ENCODE measurements around the gene HCLS1. TPM values are rescaled to one million over a fixed set of nuclear protein-coding genes. Genes with fewer than 3 reads are reported as not detected.
A peak's percentile ranks its signal among the peaks of the same experiment; 100 is the strongest.

The HCLS1 gene
- total and polyA plus RNA-seq, 2 of the 8 experiments (the other 6 are each of a cell fraction or from before 2014, with no cell fraction given): 0.53 to 1.3 TPM

GRCh38 chr3:121595765-121596406 lies 64.8 kb downstream of the HCLS1 start:
- FAIRE-seq (no peak), DNase-seq (ENCODE audit: low read depth in 1 of 2, low spot score in 2 of 2) (no peak)
- no peak overlapping the region for H4K5ac ChIP-seq (ENCODE audit: insufficient read length, low read depth, low read length)
- peak overlapping the region; percentile 12 for H4K91ac ChIP-seq (replicated peaks; ENCODE audit: insufficient read length, low read length)
- H3K27ac ChIP-seq (ENCODE audit: low read depth, low read length): no peak overlapping the region
- no peak overlapping the region for H3K4ac ChIP-seq (replicated peaks; ENCODE audit: insufficient read length, low read depth, low read length)
- H2BK120ac ChIP-seq (replicated peaks; ENCODE audit: low read depth, low read length): no peak overlapping the region
- H2BK20ac ChIP-seq (ENCODE audit: low read length): peak overlapping the region; percentile 99; the same call in 1 of the 2 replicates
- H3K79me1 ChIP-seq (ENCODE audit: low read depth, low read length): no peaks in the 10 kb centered on the region
- H2BK12ac ChIP-seq (ENCODE audit: low read depth, low read length): peak overlapping the region; percentile 94; the same call in 1 of the 2 replicates
- H3K23ac ChIP-seq (ENCODE audit: insufficient read length): no peak overlapping the region
- H2AFZ ChIP-seq (ENCODE audit: low read length): no peak overlapping the region
- H3K9ac ChIP-seq (replicated peaks in 1 of 4; ENCODE audit: extremely low read depth in 1 of 4, low read depth in 3 of 4, low read length in 3 of 4): no peak overlapping the region
- H3K36me3 ChIP-seq (ENCODE audit: control insufficient read depth in 2 of 4, insufficient read depth in 4 of 4, low read length in 3 of 4): no peaks in the 10 kb centered on the region
- 92% methylated on average over 4 of the region's 4 CpGs; no CpG with 5 or more reads in 1 of the 2 experiments for WGBS, 2 experiments (ENCODE audit: extremely low coverage in 1 of 2, insufficient coverage in 1 of 2, insufficient read length in 1 of 2, insufficient replicate concordance in 2 of 2, low coverage in 1 of 2, low lambda C conversion rate in 2 of 2, missing lambda C conversion rate in 1 of 2)
- no peak overlapping the region for H3K4me2 ChIP-seq (ENCODE audit: insufficient read depth in 1 of 2, low read depth in 2 of 2, low read length in 2 of 2)
- no peak overlapping the region for H4K8ac ChIP-seq (ENCODE audit: extremely low read depth, insufficient read depth, low read length)
- no peaks in the 10 kb centered on the region for H3K27me3 ChIP-seq (replicated peaks in 1 of 4; ENCODE audit: control insufficient read depth in 3 of 4, extremely low read depth in 1 of 4, insufficient read depth in 3 of 4, low read length in 3 of 4)
- no peaks in the 10 kb centered on the region for H3K79me2 ChIP-seq (ENCODE audit: control insufficient read depth in 1 of 2, insufficient read depth in 2 of 2, low read length in 2 of 2)
- peak overlapping the region; percentile 62; the same call in 1 of the 2 replicates for H3K18ac ChIP-seq (ENCODE audit: extremely low read depth, low read length)
- H3K56ac ChIP-seq (replicated peaks; ENCODE audit: insufficient read length, low read depth, low read length): no peak overlapping the region
- 0 out of 2 replicates have a peak overlapping the region, but pooled peaks have one; percentile 83 for H2AK5ac ChIP-seq (ENCODE audit: low read depth, low read length)
- no peaks in the 10 kb centered on the region for H4K20me1 ChIP-seq (replicated peaks in 1 of 2; ENCODE audit: control insufficient read depth in 1 of 2, insufficient read depth in 2 of 2, low read length in 2 of 2)
- ChIA-PET CTCF (ENCODE audit: partially characterized antibody) (interaction anchor here (1.1 to 2.3 kb wide), 3 partner anchors 9 to 49 kb away, joined by 3 to 10 read pairs (median 4); no protein-coding TSS in a partner anchor), POLR2A (ENCODE audit: partially characterized antibody) (interaction anchor here (0.6 to 1.2 kb wide), 5 partner anchors 24 to 356 kb away, joined by 3 to 7 read pairs (median 3); no protein-coding TSS in a partner anchor)
- H2BK15ac ChIP-seq (ENCODE audit: low read length): peak overlapping the region; percentile 98; the same call in 1 of the 2 replicates
- H2BK5ac ChIP-seq (ENCODE audit: low read depth, low read length): peak overlapping the region; percentile 35; the same call in 1 of the 2 replicates
- H3K4me3 ChIP-seq (ENCODE audit: extremely low read depth in 1 of 4, insufficient read depth in 2 of 4, low read depth in 3 of 4, low read length in 4 of 4): no peak overlapping the region
- H3K23me2 ChIP-seq (ENCODE audit: low read depth, low read length): peaks cover 2% of the 10 kb centered on the region; the same call in 1 of the 2 replicates
- peaks cover 5 to 22% (median 11%) of the 10 kb centered on the region in 4 experiments; a peak in 6 of 7 replicates for H3K4me1 ChIP-seq (replicated peaks in 1 of 4; ENCODE audit: control insufficient read depth in 3 of 4, insufficient read depth in 4 of 4, low read length in 3 of 4)
- H3K14ac ChIP-seq (ENCODE audit: insufficient read length): no peak overlapping the region
- no peaks in the 10 kb centered on the region for H3K9me3 ChIP-seq (ENCODE audit: insufficient read depth in 2 of 2, low read depth in 1 of 2, low read length in 1 of 2)
- no peak for TF ChIP-seq ASH2L (IDR thresholded peaks at IDR 0.05; ENCODE audit: low read length)
- no peak for TF ChIP-seq SUZ12 (IDR thresholded peaks at IDR 0.05; ENCODE audit: low read length)
- TF ChIP-seq SIX5 (IDR thresholded peaks at IDR 0.05; ENCODE audit: low read depth, low read length): no peak
- no peak for TF ChIP-seq TAF1 (IDR thresholded peaks at IDR 0.05; ENCODE audit: low read depth, low read length)
- no peak for TF ChIP-seq HDAC2 (IDR thresholded peaks at IDR 0.05; ENCODE audit: borderline replicate concordance in 1 of 2, low read depth in 2 of 2, low read length in 2 of 2)
- no peak for TF ChIP-seq E2F6 (IDR thresholded peaks at IDR 0.05)
- TF ChIP-seq CTCF (IDR thresholded peaks at IDR 0.05; ENCODE audit: control extremely low read depth in 1 of 3, insufficient read depth in 1 of 3, low read depth in 1 of 3, low read length in 3 of 3): no peak
- no peak for TF ChIP-seq EP300 (IDR thresholded peaks at IDR 0.05; ENCODE audit: borderline replicate concordance in 1 of 2, low read depth in 2 of 2, low read length in 2 of 2)
